HCT116 (cell line): ENCODE results near the gene ADGRG4. TPM values are rescaled to one million over a fixed set of nuclear protein-coding genes. Genes with fewer than 3 reads are reported as not detected.

ENCODE experiments used
- ATAC-seq: fragments of 200-7000 bp; cut with Tn5 transposase; 2 replicates; pipeline ENCODE4 v1.9.1; 2020; ENCODE audit warnings: mild to moderate bottlenecking, moderate library complexity
- BruUV-seq: library from RNA; stranded (reverse); fragments of 400-500 nt; replicated peaks from 2 replicates; lab custom pipeline; 2021; lab: Mats Ljungman, UMichigan
- CTCF ChIA-PET: fragments of 300-600 bp; sonication (Branson Sonifier 250); formaldehyde crosslinking; loops from one replicate; lab custom pipeline; 2021; ENCODE audit warnings: antibody characterized with exemption; lab: Charles Lee
- POLR2A ChIA-PET: fragments of 300-600, 350-600 bp; sonication (Branson Sonifier 250); formaldehyde crosslinking; loops from one replicate; lab custom pipeline; 2021; ENCODE audit warnings: antibody characterized with exemption; lab: Charles Lee
- RAD21 ChIA-PET, 2 experiments: fragments of 300-600 bp; sonication (Branson Sonifier 250); formaldehyde crosslinking; loops; one replicate each; lab custom pipeline; 2023; ENCODE audit warnings: low total read pairs in 2 of 2; ENCODE audit not compliant: uncharacterized antibody in 2 of 2, unreplicated experiment in 2 of 2, low non-redundant PET in 1 of 2; lab: Charles Lee
- DNase-seq: peaks from one replicate; pipeline ENCODE4 v3.0.0-alpha.2; 2010; ENCODE audit warnings: low read depth, low spot score
- H2AFZ ChIP-seq: fragments of 200-600 bp; shearing (Covaris generic), sonication (generic); 2 replicates; pipeline ENCODE4 v1.6.1; 2017; ENCODE audit warnings: low read depth, mixed run types, mixed read lengths, antibody characterized with exemption, low read length; ENCODE audit not compliant: poor library complexity, severe bottlenecking
- H3K27ac ChIP-seq: 2 replicates; pipeline ENCODE4 v1.5.1; 2012; ENCODE audit warnings: low read depth, low read length
- H3K27me3 ChIP-seq: fragments of 200-600 bp; sonication (generic); 2 replicates; pipeline ENCODE4 v1.6.1; 2016; ENCODE audit warnings: mixed run types, low read length, mixed read lengths; ENCODE audit not compliant: insufficient read depth
- H3K36me3 ChIP-seq, 2 experiments: fragments of 200-500 bp in 1 of 2; fragments of 200-600 bp in 1 of 2; sonication (Bioruptor generic) in 1 of 2; sonication (generic) in 1 of 2; 2 replicates each; pipeline versions ENCODE4 v1.5.1 to v1.6.1; 2014 to 2016; ENCODE audit warnings: low read length in 2 of 2, inconsistent platforms in 1 of 2, mixed read lengths in 1 of 2, mixed run types in 1 of 2; ENCODE audit not compliant: insufficient read depth in 2 of 2, control insufficient read depth in 1 of 2
- H3K4me1 ChIP-seq, 2 experiments: fragments of 200-600 bp in 1 of 2; sonication (generic) in 1 of 2; 2 replicates each; pipeline versions ENCODE4 v1.5.1 to v1.6.1; 2012 to 2017; ENCODE audit warnings: low read length in 2 of 2, inconsistent platforms in 1 of 2, mild to moderate bottlenecking in 1 of 2, mixed read lengths in 1 of 2, mixed run types in 1 of 2, moderate library complexity in 1 of 2; ENCODE audit not compliant: insufficient read depth in 2 of 2, control insufficient read depth in 1 of 2
- H3K4me2 ChIP-seq: fragments of 200-600 bp; sonication (generic); 2 replicates; pipeline ENCODE4 v1.6.1; 2017; ENCODE audit warnings: mixed run types, low read length, mixed read lengths
- H3K4me3 ChIP-seq, 2 experiments: fragments of 200-600 bp in 1 of 2; sonication (generic) in 1 of 2; replicated peaks in 1 of 2; 2 replicates each; pipeline ENCODE4 v1.5.1; 2011 to 2016; ENCODE audit warnings: low read length in 2 of 2, control low read depth in 1 of 2, low read depth in 1 of 2, mild to moderate bottlenecking in 1 of 2, mixed read lengths in 1 of 2, mixed run types in 1 of 2
- H3K79me2 ChIP-seq: fragments of 200-600 bp; sonication (generic); 2 replicates; pipeline ENCODE4 v1.6.1; 2017; ENCODE audit warnings: mild to moderate bottlenecking, mixed run types, low read length, moderate library complexity, mixed read lengths; ENCODE audit not compliant: insufficient read depth
- H3K9ac ChIP-seq: fragments of 200-600 bp; sonication (generic); 2 replicates; pipeline ENCODE4 v1.6.1; 2016; ENCODE audit warnings: low read length, mixed read lengths
- H3K9me2 ChIP-seq: fragments of 200-600 bp; sonication (generic), shearing (Covaris generic); 2 replicates; pipeline ENCODE4 v1.6.1; 2017; ENCODE audit warnings: mixed run types, mild to moderate bottlenecking, moderate library complexity; ENCODE audit not compliant: insufficient read depth
- H3K9me3 ChIP-seq, 2 experiments: fragments of 200-500 bp in 1 of 2; fragments of 200-600 bp in 1 of 2; sonication (Bioruptor generic) in 1 of 2; sonication (generic) in 1 of 2; 2 replicates each; pipeline ENCODE4 v1.6.1; 2014 to 2017; ENCODE audit warnings: low read length in 2 of 2, mixed read lengths in 2 of 2, inconsistent platforms in 1 of 2, low read depth in 1 of 2, mild to moderate bottlenecking in 1 of 2, mixed run types in 1 of 2, moderate library complexity in 1 of 2; ENCODE audit not compliant: control insufficient read depth in 1 of 2, insufficient read depth in 1 of 2
- H4K20me1 ChIP-seq: fragments of 200-600 bp; sonication (generic), shearing (Covaris generic); 2 replicates; pipeline ENCODE4 v1.6.1; 2017; ENCODE audit warnings: mixed run types, mild to moderate bottlenecking, moderate library complexity; ENCODE audit not compliant: insufficient read depth
- ATF3 ChIP-seq: IDR thresholded peaks from 2 replicates; pipeline ENCODE4 v1.6.1; 2012
- CEBPB ChIP-seq: IDR thresholded peaks from 2 replicates; pipeline ENCODE4 v1.6.1; 2012; ENCODE audit warnings: low read depth
- EGR1 ChIP-seq: IDR thresholded peaks from 2 replicates; pipeline ENCODE4 v1.6.1; 2012; ENCODE audit warnings: low read depth
- EZH2 ChIP-seq: fragments of 200-600 bp; sonication (generic); IDR thresholded peaks from 2 replicates; pipeline ENCODE4 v1.6.1; 2017; ENCODE audit warnings: antibody characterized with exemption, mixed run types
- EZH2phosphoT487 ChIP-seq: fragments of 200-600 bp; IDR thresholded peaks from 2 replicates; pipeline ENCODE4 v1.6.1; 2018; ENCODE audit warnings: antibody characterized with exemption, borderline replicate concordance
- FOSL1 ChIP-seq: IDR thresholded peaks from 2 replicates; pipeline ENCODE4 v1.6.1; 2012; ENCODE audit warnings: low read depth
- JUND ChIP-seq: IDR thresholded peaks from 2 replicates; pipeline ENCODE4 v1.6.1; 2012
- POLR2A ChIP-seq: IDR thresholded peaks from 2 replicates; pipeline ENCODE4 v1.7.0; 2011; ENCODE audit warnings: borderline replicate concordance; ENCODE audit not compliant: insufficient read depth, insufficient read length; ENCODE audit errors: extremely low read depth
- POLR2AphosphoS5 ChIP-seq: IDR thresholded peaks from 2 replicates; pipeline ENCODE4 v1.6.1; 2011; ENCODE audit warnings: mild to moderate bottlenecking, low read depth, low read length, moderate library complexity
- RAD21 ChIP-seq: IDR thresholded peaks from 2 replicates; pipeline ENCODE4 v1.6.1; 2012; ENCODE audit warnings: low read depth, mild to moderate bottlenecking
- REST ChIP-seq: IDR thresholded peaks from 2 replicates; pipeline ENCODE4 v1.6.1; 2012; ENCODE audit warnings: low read depth
- SP1 ChIP-seq: IDR thresholded peaks from 2 replicates; pipeline ENCODE4 v1.6.1; 2012; ENCODE audit warnings: low read depth
- SRF ChIP-seq: IDR thresholded peaks from 2 replicates; pipeline ENCODE4 v1.6.1; 2012; ENCODE audit warnings: low read depth
- TCF7L2 ChIP-seq: IDR thresholded peaks from 2 replicates; pipeline ENCODE4 v1.7.0; 2011; ENCODE audit warnings: borderline replicate concordance, inconsistent platforms; ENCODE audit not compliant: insufficient read depth, insufficient read length; ENCODE audit errors: extremely low read depth
- YY1 ChIP-seq: IDR thresholded peaks from 2 replicates; pipeline ENCODE4 v1.6.1; 2011; ENCODE audit warnings: low read length, low read depth, moderate library complexity, mild to moderate bottlenecking; ENCODE audit not compliant: insufficient replicate concordance; ENCODE audit errors: extremely low read depth
- ZNF274 ChIP-seq: fragments of 200-500 bp; sonication (Bioruptor generic); IDR thresholded peaks from 2 replicates; pipeline ENCODE4 v1.6.1; 2014; ENCODE audit warnings: mild to moderate bottlenecking, low read depth, low read length, inconsistent platforms
- intact Hi-C: fragments of 100-400 bp; cut with micrococcal nuclease; formaldehyde crosslinking; loops from 2 replicates; pipeline ENCODE4 v1.10.0; 2022
- total RNA-seq: library from RNA; stranded (reverse); gene quantifications from one replicate; pipeline ENCODE4 v1.2.1, GENCODE V29; 2021; ENCODE audit not compliant: unreplicated experiment
- TF ChIP-seq, protein P1 (sequence below): IDR thresholded peaks from 2 replicates; pipeline ENCODE4 v1.6.1; 2012
- TF ChIP-seq, protein P2 (sequence below): IDR thresholded peaks from 2 replicates; pipeline ENCODE4 v1.6.1; 2011; ENCODE audit warnings: mild to moderate bottlenecking, low read length, moderate library complexity; ENCODE audit not compliant: insufficient replicate concordance; ENCODE audit errors: extremely low read depth

ADGRG4 gene
- total RNA-seq, 1 experiment from 2014 or later: not detected

- CTCF ChIA-PET: no interaction called here
- no TSS peak for BruUV-seq
These were observed 86.1 kb downstream of the ADGRG4 start for GRCh38 chrX:136386826-136387225.

More at GRCh38 chrX:136386826-136387225, 86.1 kb downstream of the ADGRG4 start:
- DNase-seq: no peak
- H3K4me1 ChIP-seq: no peaks in the 10 kb centered on the region
- H3K9me3 ChIP-seq: no peaks in the 10 kb centered on the region
- H3K36me3 ChIP-seq: no peaks in the 10 kb centered on the region
- no peaks in the 10 kb centered on the region for H4K20me1 ChIP-seq
- H3K9me2 ChIP-seq: no peaks in the 10 kb centered on the region
- no peak overlapping the region for H3K27ac ChIP-seq
- RAD21 ChIA-PET: no interaction called here
- no peak overlapping the region for H3K9ac ChIP-seq
- no peak for TF ChIP-seq EGR1
- TF ChIP-seq CEBPB: no peak
- no peak for TF ChIP-seq YY1
- TF ChIP-seq SP1: no peak
- TF ChIP-seq EZH2: no peak
- no peak for TF ChIP-seq RAD21
- TF ChIP-seq TCF7L2: no peak
- no peak for TF ChIP-seq JUND
- TF ChIP-seq POLR2AphosphoS5: no peak
- no peak for TF ChIP-seq ATF3
- no peak for TF ChIP-seq POLR2A
- TF ChIP-seq, protein P1, sequence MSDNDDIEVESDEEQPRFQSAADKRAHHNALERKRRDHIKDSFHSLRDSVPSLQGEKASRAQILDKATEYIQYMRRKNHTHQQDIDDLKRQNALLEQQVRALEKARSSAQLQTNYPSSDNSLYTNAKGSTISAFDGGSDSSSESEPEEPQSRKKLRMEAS: no peak
- no peak for TF ChIP-seq SRF
- TF ChIP-seq EZH2phosphoT487: no peak
- TF ChIP-seq ZNF274: no peak
- TF ChIP-seq, protein P2, sequence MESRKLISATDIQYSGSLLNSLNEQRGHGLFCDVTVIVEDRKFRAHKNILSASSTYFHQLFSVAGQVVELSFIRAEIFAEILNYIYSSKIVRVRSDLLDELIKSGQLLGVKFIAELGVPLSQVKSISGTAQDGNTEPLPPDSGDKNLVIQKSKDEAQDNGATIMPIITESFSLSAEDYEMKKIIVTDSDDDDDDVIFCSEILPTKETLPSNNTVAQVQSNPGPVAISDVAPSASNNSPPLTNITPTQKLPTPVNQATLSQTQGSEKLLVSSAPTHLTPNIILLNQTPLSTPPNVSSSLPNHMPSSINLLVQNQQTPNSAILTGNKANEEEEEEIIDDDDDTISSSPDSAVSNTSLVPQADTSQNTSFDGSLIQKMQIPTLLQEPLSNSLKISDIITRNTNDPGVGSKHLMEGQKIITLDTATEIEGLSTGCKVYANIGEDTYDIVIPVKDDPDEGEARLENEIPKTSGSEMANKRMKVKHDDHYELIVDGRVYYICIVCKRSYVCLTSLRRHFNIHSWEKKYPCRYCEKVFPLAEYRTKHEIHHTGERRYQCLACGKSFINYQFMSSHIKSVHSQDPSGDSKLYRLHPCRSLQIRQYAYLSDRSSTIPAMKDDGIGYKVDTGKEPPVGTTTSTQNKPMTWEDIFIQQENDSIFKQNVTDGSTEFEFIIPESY: no peak
- no peak for TF ChIP-seq FOSL1
- no peak for TF ChIP-seq REST
- TF ChIP-seq, all 23 proteins: peak for 0
- ATAC-seq: no peak
- Histone ChIP-seq H3K4me3 (no peak overlapping the region), H2AFZ (no peak overlapping the region), H3K4me2 (no peak overlapping the region), H3K27me3 (no peaks in the 10 kb centered on the region), H3K79me2 (no peaks in the 10 kb centered on the region)
- intact Hi-C loops: no loop called here
- POLR2A ChIA-PET: no interaction called here
